GM18508 (cell line): ENCODE results near the gene FUCA2.
"Not testable (repeated sequence)": the region's sequence is repeated elsewhere in the genome, so short reads cannot be mapped to it uniquely, and the experiment has no call there.

Experiments
- ATAC-seq: cut with Tn5 transposase; IDR thresholded peaks from one replicate; pipeline ENCODE4 v1.9.1; 2021; ENCODE audit warnings: moderate number of reproducible peaks; ENCODE audit not compliant: insufficient read depth, unreplicated experiment

FUCA2 gene

DNA sequence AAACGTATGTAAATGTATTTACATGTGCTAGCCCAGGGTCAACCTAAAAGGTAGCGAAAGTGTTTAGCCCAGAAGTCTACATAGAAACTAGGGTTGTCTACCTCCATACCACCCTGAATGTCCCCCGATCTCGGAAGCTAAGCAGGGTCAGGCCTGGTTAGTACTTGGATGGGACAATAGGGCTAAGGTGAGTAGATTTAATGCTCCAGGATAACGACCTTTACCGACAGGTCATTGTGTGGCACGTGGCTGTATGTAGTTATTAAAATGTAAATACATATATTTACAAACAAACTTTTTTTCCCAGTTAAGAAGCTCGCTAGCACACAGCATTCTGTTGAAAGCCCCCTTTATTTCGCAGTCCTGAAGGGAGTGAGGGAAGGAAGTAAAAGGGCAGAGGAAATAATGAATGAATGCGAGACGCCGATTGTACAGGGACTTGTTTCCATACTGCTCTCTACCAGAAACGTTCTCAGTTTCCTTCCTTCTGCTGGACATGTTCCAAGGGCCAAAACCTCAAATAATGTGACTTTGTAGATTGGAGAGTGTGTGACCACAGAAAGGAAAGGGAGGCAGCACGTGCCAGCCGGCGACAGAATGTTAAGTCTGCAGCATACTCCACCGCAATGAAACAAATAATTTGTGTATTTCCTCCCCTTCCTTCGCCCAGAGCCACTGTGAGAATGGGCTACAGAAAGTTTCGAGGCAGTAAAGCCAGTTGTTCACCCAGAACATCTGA is 61.6 kb downstream of the FUCA2 start:
- no peak for ATAC-seq

DNA sequence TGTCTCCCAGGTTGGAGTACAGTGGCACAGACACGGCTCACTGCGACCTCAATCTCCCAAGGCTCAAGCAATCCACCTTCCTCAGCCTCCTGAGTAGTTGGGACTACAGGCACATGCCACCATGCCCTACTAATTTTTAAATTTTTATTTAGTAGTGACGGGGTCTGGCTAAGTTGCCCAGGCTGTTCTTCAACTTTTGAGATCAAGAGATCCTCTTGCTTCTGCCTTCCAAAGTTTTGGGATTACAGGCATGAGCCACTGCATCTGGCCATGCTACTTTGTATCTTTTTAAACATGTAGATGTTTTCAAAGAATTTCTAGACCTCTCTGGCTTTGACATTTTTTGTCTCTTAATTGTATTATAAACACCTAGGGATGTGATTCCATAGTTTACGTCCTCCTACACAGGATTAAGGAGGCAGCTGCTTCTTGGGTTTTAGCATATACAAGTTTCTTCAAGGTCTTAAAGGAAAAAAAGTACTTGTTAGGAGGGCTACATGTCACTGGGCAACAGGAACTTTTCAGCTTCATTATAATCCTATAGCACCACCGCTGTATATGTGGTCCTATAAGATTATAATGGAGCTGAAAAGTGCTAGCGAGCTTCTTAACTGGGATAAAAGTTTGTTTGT is 62.3 kb downstream of the FUCA2 start:
- ATAC-seq, result no peak

DNA sequence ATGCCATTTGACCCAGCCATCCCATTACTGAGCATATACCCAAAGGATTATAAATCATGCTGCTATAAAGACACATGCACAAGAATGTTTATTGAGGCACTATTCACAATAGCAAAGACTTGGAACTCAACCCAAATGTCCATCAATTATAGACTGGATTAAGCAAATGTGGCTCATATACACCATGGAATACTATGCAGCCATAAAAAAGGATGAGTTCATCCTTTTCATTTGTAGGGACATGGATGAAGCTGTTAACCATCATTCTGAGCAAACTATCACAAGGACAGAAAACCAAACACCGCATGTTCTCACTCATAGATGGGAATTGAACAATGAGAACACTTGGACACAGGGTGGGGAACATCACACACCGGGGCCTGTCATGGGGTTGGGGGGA is 63.7 kb downstream of the FUCA2 start:
- ATAC-seq, result not testable (repeated sequence)
